ENCODE data around the gene CCR5. TPM values are rescaled to one million over a fixed set of nuclear protein-coding genes. Genes with fewer than 3 reads are reported as not detected.
"Not testable (repeated sequence)": the region's sequence is repeated elsewhere in the genome, so short reads cannot be mapped to it uniquely, and the experiment has no call there.

Gene CCR5
- total and polyA plus RNA-seq, 4 donors: 0.06 to 0.75 (median 0.37) TPM

- TF ChIP-seq ATF3 (IDR thresholded peaks at IDR 0.05) (no peak), JUND (IDR thresholded peaks at IDR 0.05) (no peak), EGR1 (IDR thresholded peaks at IDR 0.05; ENCODE audit: low read depth in 2 of 2) (no peak), MAX (IDR thresholded peaks at IDR 0.05) (no peak), RXRA (IDR thresholded peaks at IDR 0.05) (no peak), FOXA1 (IDR thresholded peaks at IDR 0.05) (no peak), GABPA (IDR thresholded peaks at IDR 0.05 in 1 of 2, conservative IDR thresholded peaks at IDR 0.05 in 1 of 2) (no peak)
- H3K4me3 ChIP-seq (ENCODE audit: low read depth in 1 of 3, low read length in 3 of 3): no peak overlapping the region
- H3K27me3 ChIP-seq (ENCODE audit: control insufficient read depth in 4 of 4, insufficient read depth in 4 of 4, low read length in 3 of 4): no peaks in the 10 kb centered on the region
- no peak overlapping the region for H3K27ac ChIP-seq (ENCODE audit: low read depth in 1 of 2, low read length in 2 of 2)
- WGBS: 78% methylated on average over 6 of the region's 6 CpGs
- no peaks in the 10 kb centered on the region for H3K4me1 ChIP-seq (ENCODE audit: control insufficient read depth in 4 of 4, insufficient read depth in 4 of 4, low read length in 3 of 4)
- no peaks in the 10 kb centered on the region for H3K9me3 ChIP-seq (ENCODE audit: control insufficient read depth in 4 of 4, low read length in 3 of 4)
- no peaks in the 10 kb centered on the region for H3K36me3 ChIP-seq (ENCODE audit: control insufficient read depth in 4 of 4, insufficient read depth in 3 of 4, low read depth in 1 of 4, low read length in 3 of 4)
- DNase-seq (ENCODE audit: low spot score): no peak
- H3K9ac ChIP-seq (ENCODE audit: low read depth in 1 of 2, low read length in 2 of 2): no peak overlapping the region
Observed at GRCh38 chr3:46389306-46389705, 18.6 kb downstream of the CCR5 start.

GRCh38 chr3:46391526-46391925 is 20.8 kb downstream of the CCR5 start:
- not testable (repeated sequence) for H3K4me1 ChIP-seq (ENCODE audit: control insufficient read depth in 4 of 4, insufficient read depth in 4 of 4, low read length in 3 of 4); H3K27ac ChIP-seq (ENCODE audit: low read depth in 1 of 2, low read length in 2 of 2); DNase-seq (ENCODE audit: low spot score); H3K36me3 ChIP-seq (ENCODE audit: control insufficient read depth in 4 of 4, insufficient read depth in 3 of 4, low read depth in 1 of 4, low read length in 3 of 4); H3K9ac ChIP-seq (ENCODE audit: low read depth in 1 of 2, low read length in 2 of 2); H3K4me3 ChIP-seq (ENCODE audit: low read depth in 1 of 3, low read length in 3 of 3); H3K27me3 ChIP-seq (ENCODE audit: control insufficient read depth in 4 of 4, insufficient read depth in 4 of 4, low read length in 3 of 4); H3K9me3 ChIP-seq (ENCODE audit: control insufficient read depth in 4 of 4, low read length in 3 of 4)
- WGBS: 96% methylated on average over 5 of the region's 5 CpGs

GRCh38 chr3:46393011-46393410 is 22.3 kb downstream of the CCR5 start:
- WGBS: 75% methylated on average over 2 of the region's 2 CpGs
- no peaks in the 10 kb centered on the region for H3K4me1 ChIP-seq (ENCODE audit: control insufficient read depth in 4 of 4, insufficient read depth in 4 of 4, low read length in 3 of 4)
- no peak for TF ChIP-seq ZBTB33 (IDR thresholded peaks at IDR 0.05)
- no peak for TF ChIP-seq RXRA (IDR thresholded peaks at IDR 0.05)
- no peak for TF ChIP-seq REST (IDR thresholded peaks at IDR 0.05)
- TF ChIP-seq MAX (IDR thresholded peaks at IDR 0.05): no peak
- no peak for TF ChIP-seq JUND (IDR thresholded peaks at IDR 0.05)
- TF ChIP-seq HNF4A (conservative IDR thresholded peaks at IDR 0.05): no peak
- TF ChIP-seq ATF3 (IDR thresholded peaks at IDR 0.05): no peak
- TF ChIP-seq SP1 (IDR thresholded peaks at IDR 0.05): no peak
- no peak for TF ChIP-seq YY1 (IDR thresholded peaks at IDR 0.05)
- TF ChIP-seq HNF4G (IDR thresholded peaks at IDR 0.05): no peak
- no peak for TF ChIP-seq RAD21 (IDR thresholded peaks at IDR 0.05)
- TF ChIP-seq EGR1 (IDR thresholded peaks at IDR 0.05; ENCODE audit: low read depth in 2 of 2): no peak
- DNase-seq (ENCODE audit: low spot score): no peak
- H3K36me3 ChIP-seq (ENCODE audit: control insufficient read depth in 4 of 4, insufficient read depth in 3 of 4, low read depth in 1 of 4, low read length in 3 of 4): no peaks in the 10 kb centered on the region
- H3K9me3 ChIP-seq (ENCODE audit: control insufficient read depth in 4 of 4, low read length in 3 of 4): no peaks in the 10 kb centered on the region
- no peaks in the 10 kb centered on the region for H3K27me3 ChIP-seq (ENCODE audit: control insufficient read depth in 4 of 4, insufficient read depth in 4 of 4, low read length in 3 of 4)
- H3K27ac ChIP-seq (ENCODE audit: low read depth in 1 of 2, low read length in 2 of 2): no peak overlapping the region
- no peak overlapping the region for H3K9ac ChIP-seq (ENCODE audit: low read depth in 1 of 2, low read length in 2 of 2)
- H3K4me3 ChIP-seq (ENCODE audit: low read depth in 1 of 3, low read length in 3 of 3): no peak overlapping the region
